DMS153 (cell line): ENCODE data around the gene TMPRSS7.
A peak's percentile ranks its signal among the peaks of the same experiment; 100 is the strongest.

Source experiments
- DNase-seq: peaks from one replicate; lab custom pipeline; 2025; lab: John Stamatoyannopoulos, UW

The TMPRSS7 gene

GRCh38 chr3:112097378-112097777, 62.8 kb downstream of the TMPRSS7 start:
- peak; percentile 95 for DNase-seq

GRCh38 chr3:112101916-112102315, 67.4 kb downstream of the TMPRSS7 start:
- no peak for DNase-seq

GRCh38 chr3:112104774-112105173, 70.2 kb downstream of the TMPRSS7 start:
- no peak for DNase-seq

GRCh38 chr3:112109322-112109721, 74.8 kb downstream of the TMPRSS7 start:
- peak; percentile 68 for DNase-seq

GRCh38 chr3:112111785-112112402, 77.4 kb downstream of the TMPRSS7 start:
- DNase-seq: peak; percentile 55

- DNase-seq: no peak
Observed at GRCh38 chr3:112114576-112115160, 80.1 kb downstream of the TMPRSS7 start.

- no peak for DNase-seq
Observed at GRCh38 chr3:112115161-112115739, 80.7 kb downstream of the TMPRSS7 start.

- no peak for DNase-seq
Observed at GRCh38 chr3:112115806-112116383, 81.4 kb downstream of the TMPRSS7 start.

GRCh38 chr3:112116748-112117186, 82.2 kb downstream of the TMPRSS7 start:
- no peak for DNase-seq

- no peak for DNase-seq
Observed at GRCh38 chr3:112117415-112117814, 82.9 kb downstream of the TMPRSS7 start.

GRCh38 chr3:112117841-112118571, 83.5 kb downstream of the TMPRSS7 start:
- no peak for DNase-seq

- DNase-seq: no peak
Observed at GRCh38 chr3:112119962-112120836, 85.7 kb downstream of the TMPRSS7 start.

GRCh38 chr3:112121577-112122547, 87.3 kb downstream of the TMPRSS7 start:
- DNase-seq: no peak

GRCh38 chr3:112122870-112123269, 88.3 kb downstream of the TMPRSS7 start:
- DNase-seq: no peak

GRCh38 chr3:112123548-112123947, 89.0 kb downstream of the TMPRSS7 start:
- DNase-seq: no peak

- DNase-seq: no peak
Observed at GRCh38 chr3:112124907-112125607, 90.5 kb downstream of the TMPRSS7 start.

GRCh38 chr3:112126511-112126911, 92.0 kb downstream of the TMPRSS7 start:
- DNase-seq: no peak

GRCh38 chr3:112127522-112128494, 93.3 kb downstream of the TMPRSS7 start:
- DNase-seq: no peak
